HepG2 (cell line): ENCODE data around the gene CPVL. TPM values are rescaled to one million over a fixed set of nuclear protein-coding genes. Genes with fewer than 3 reads are reported as not detected.

Experiments
- ATAD3A ChIP-seq: sonication (generic); formaldehyde crosslinking; IDR thresholded peaks from 2 replicates; pipeline ENCODE4 v1.4.0; 2020; ENCODE audit warnings: missing genetic modification reagents
- BRCA1 ChIP-seq: sonication (generic); formaldehyde crosslinking; IDR thresholded peaks from 2 replicates; pipeline ENCODE4 v1.4.0; 2020; ENCODE audit warnings: missing genetic modification reagents
- CHCHD3 ChIP-seq: sonication (generic); formaldehyde crosslinking; IDR thresholded peaks from 2 replicates; pipeline ENCODE4 v1.8.0; 2022; ENCODE audit warnings: mild to moderate bottlenecking, missing genetic modification reagents, moderate library complexity
- DR1 ChIP-seq: sonication (generic); formaldehyde crosslinking; IDR thresholded peaks from 2 replicates; pipeline ENCODE4 v1.8.0; 2021; ENCODE audit warnings: mild to moderate bottlenecking, missing genetic modification reagents, inconsistent platforms
- ETV6 ChIP-seq: sonication (generic); formaldehyde crosslinking; conservative IDR thresholded peaks from 2 replicates; pipeline ENCODE4 v1.4.0; 2020; ENCODE audit warnings: missing genetic modification reagents
- GLI4 ChIP-seq: sonication (generic); formaldehyde crosslinking; IDR thresholded peaks from 2 replicates; pipeline ENCODE4 v1.5.1; 2020; ENCODE audit warnings: missing genetic modification reagents, mild to moderate bottlenecking, moderate library complexity, borderline replicate concordance
- GTF3A ChIP-seq: sonication (generic); formaldehyde crosslinking; conservative IDR thresholded peaks from 2 replicates; pipeline ENCODE4 v1.4.0; 2020; ENCODE audit warnings: mild to moderate bottlenecking, missing genetic modification reagents
- RFX5 ChIP-seq: IDR thresholded peaks from 2 replicates; pipeline ENCODE4 v1.6.1; 2011; ENCODE audit warnings: low read depth, low read length, improper control_type of control experiment
- U2AF1 ChIP-seq: fragments of 200-400 bp; formaldehyde crosslinking; optimal IDR thresholded peaks from 2 replicates; pipeline ENCODE3; 2017; ENCODE audit warnings: mild to moderate bottlenecking, low read depth, low read length
- ZBTB8A ChIP-seq: sonication (generic); formaldehyde crosslinking; IDR thresholded peaks from 2 replicates; pipeline ENCODE4 v1.4.0; 2020; ENCODE audit warnings: mild to moderate bottlenecking, low read depth, missing genetic modification reagents, borderline replicate concordance
- ZFY ChIP-seq: sonication (generic); formaldehyde crosslinking; IDR thresholded peaks from 2 replicates; pipeline ENCODE4 v1.4.0; 2020; ENCODE audit warnings: missing genetic modification reagents
- ZNF317 ChIP-seq: sonication (generic); formaldehyde crosslinking; IDR thresholded peaks from 2 replicates; pipeline ENCODE4 v1.5.0; 2020; ENCODE audit warnings: mild to moderate bottlenecking, missing genetic modification reagents
- ZNF446 ChIP-seq: sonication (generic); formaldehyde crosslinking; IDR thresholded peaks from 2 replicates; pipeline ENCODE4 v1.5.0; 2020; ENCODE audit warnings: mild to moderate bottlenecking, missing genetic modification reagents
- ZNF572 ChIP-seq: sonication (generic); formaldehyde crosslinking; IDR thresholded peaks from 2 replicates; pipeline ENCODE4 v1.5.1; 2020; ENCODE audit warnings: mild to moderate bottlenecking, missing genetic modification reagents
- polyA plus RNA-seq, 8 experiments: library from polyadenylated mRNA; depleted of rRNA in 3 of 8; stranded (reverse) in 7 of 8; unstranded in 1 of 8; fragments of >200 nt; fragmentation: Illumina TruSeq in 4 of 8; extraction: Trizol in 4 of 8; gene quantifications; 2 replicates each; pipeline versions ENCODE4 v1.2.1 to v1.2.3, GENCODE V29; 2011 to 2016; ENCODE audit warnings: low read depth in 4 of 8, missing spikeins in 1 of 8, mixed read lengths in 1 of 8; ENCODE audit not compliant: insufficient read depth in 1 of 8
- total RNA-seq, 5 experiments: library from RNA; depleted of rRNA; stranded (reverse); fragments of >200 nt; fragmentation: Illumina TruSeq; extraction: Trizol; gene quantifications; 2 replicates each; pipeline ENCODE4 v1.2.3, GENCODE V29; 2016; ENCODE audit warnings: low read depth in 1 of 5
- TF ChIP-seq, protein P1 (sequence below): fragments of 450-650 bp; IDR thresholded peaks from 2 replicates; pipeline ENCODE4 v1.6.1; 2016
- TF ChIP-seq, protein P2 (sequence below): sonication (generic); formaldehyde crosslinking; IDR thresholded peaks from 2 replicates; pipeline ENCODE4 v1.5.1; 2020; ENCODE audit warnings: missing genetic modification reagents, mild to moderate bottlenecking, borderline replicate concordance
- TF ChIP-seq, protein P3 (sequence below): sonication (generic); formaldehyde crosslinking; IDR thresholded peaks from 2 replicates; pipeline ENCODE4 v1.9.0; 2021; ENCODE audit warnings: missing genetic modification reagents, borderline replicate concordance
- TF ChIP-seq, protein P4 (sequence below): sonication (generic); formaldehyde crosslinking; IDR thresholded peaks from 2 replicates; pipeline ENCODE4 v1.4.0; 2020; ENCODE audit warnings: missing genetic modification reagents
- TF ChIP-seq, protein P5 (sequence below): IDR thresholded peaks from 2 replicates; pipeline ENCODE4 v1.6.1; 2016; ENCODE audit warnings: missing genetic modification reagents, missing compliant biosample characterization
- TF ChIP-seq, protein P6 (sequence below): sonication (generic); formaldehyde crosslinking; IDR thresholded peaks from 2 replicates; pipeline ENCODE4 v1.8.0; 2022; ENCODE audit warnings: mild to moderate bottlenecking, missing genetic modification reagents, moderate library complexity

The CPVL gene
- total and polyA plus RNA-seq, 2 of the 13 experiments (the other 11 are each of a cell fraction or from before 2014, with no cell fraction given) = 59.2 to 294 TPM

DNA sequence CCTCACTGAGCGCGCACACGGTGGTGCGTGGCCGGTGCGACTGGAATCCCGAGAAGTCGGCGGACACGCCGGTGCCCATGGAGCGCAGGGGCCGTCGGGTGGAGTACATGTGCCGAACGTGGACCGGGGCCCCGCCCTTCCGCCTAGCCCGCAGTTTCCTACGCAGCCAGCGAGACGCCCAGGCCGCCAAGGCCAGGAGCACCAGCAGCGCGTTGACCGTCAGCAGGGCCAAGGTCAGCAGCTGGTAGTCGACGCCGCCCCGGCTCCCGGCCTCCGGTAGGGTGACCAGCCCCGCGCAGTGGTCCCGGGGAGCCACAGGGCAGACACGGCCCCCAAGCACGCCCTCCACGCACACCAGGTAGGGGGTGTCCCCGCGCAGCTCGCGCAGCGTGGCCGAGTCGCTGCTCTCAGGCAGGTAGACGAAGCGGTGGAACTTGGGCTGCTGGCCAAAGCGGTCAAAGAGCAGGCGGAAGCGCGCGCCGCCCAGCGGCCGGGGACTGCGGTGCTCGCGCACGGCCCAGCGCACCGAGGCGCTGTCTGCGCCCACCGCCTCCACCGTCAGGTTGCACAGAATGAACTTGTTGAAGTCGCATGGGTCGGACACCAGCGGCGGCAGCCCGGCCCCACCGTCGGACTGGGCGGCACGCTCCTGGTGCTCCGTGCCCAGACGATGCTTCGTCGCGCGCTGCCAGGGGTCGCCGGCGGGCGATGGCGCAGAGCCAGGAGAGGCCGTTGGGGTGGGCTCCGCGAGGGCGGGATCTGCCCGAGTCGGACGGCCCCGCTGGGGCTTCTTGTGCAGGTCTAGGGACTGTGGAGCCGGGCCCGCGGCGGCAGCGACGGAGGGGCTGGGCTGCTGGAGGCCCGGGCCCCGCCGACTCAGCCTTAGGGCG, 190.4 kb downstream of the CPVL start (continued):
- TF ChIP-seq, protein P1, sequence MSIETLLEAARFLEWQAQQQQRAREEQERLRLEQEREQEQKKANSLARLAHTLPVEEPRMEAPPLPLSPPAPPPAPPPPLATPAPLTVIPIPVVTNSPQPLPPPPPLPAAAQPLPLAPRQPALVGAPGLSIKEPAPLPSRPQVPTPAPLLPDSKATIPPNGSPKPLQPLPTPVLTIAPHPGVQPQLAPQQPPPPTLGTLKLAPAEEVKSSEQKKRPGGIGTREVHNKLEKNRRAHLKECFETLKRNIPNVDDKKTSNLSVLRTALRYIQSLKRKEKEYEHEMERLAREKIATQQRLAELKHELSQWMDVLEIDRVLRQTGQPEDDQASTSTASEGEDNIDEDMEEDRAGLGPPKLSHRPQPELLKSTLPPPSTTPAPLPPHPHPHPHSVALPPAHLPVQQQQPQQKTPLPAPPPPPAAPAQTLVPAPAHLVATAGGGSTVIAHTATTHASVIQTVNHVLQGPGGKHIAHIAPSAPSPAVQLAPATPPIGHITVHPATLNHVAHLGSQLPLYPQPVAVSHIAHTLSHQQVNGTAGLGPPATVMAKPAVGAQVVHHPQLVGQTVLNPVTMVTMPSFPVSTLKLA = no peak
- no peak for TF ChIP-seq U2AF1
- TF ChIP-seq, protein P2, sequence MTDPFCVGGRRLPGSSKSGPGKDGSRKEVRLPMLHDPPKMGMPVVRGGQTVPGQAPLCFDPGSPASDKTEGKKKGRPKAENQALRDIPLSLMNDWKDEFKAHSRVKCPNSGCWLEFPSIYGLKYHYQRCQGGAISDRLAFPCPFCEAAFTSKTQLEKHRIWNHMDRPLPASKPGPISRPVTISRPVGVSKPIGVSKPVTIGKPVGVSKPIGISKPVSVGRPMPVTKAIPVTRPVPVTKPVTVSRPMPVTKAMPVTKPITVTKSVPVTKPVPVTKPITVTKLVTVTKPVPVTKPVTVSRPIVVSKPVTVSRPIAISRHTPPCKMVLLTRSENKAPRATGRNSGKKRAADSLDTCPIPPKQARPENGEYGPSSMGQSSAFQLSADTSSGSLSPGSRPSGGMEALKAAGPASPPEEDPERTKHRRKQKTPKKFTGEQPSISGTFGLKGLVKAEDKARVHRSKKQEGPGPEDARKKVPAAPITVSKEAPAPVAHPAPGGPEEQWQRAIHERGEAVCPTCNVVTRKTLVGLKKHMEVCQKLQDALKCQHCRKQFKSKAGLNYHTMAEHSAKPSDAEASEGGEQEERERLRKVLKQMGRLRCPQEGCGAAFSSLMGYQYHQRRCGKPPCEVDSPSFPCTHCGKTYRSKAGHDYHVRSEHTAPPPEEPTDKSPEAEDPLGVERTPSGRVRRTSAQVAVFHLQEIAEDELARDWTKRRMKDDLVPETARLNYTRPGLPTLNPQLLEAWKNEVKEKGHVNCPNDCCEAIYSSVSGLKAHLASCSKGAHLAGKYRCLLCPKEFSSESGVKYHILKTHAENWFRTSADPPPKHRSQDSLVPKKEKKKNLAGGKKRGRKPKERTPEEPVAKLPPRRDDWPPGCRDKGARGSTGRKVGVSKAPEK (CRISPR knock-in tag) = peak; percentile 63; the same call in 1 of the 2 replicates
- TF ChIP-seq ZFY (CRISPR knock-in tag) = peak; percentile 92
- TF ChIP-seq, protein P3, sequence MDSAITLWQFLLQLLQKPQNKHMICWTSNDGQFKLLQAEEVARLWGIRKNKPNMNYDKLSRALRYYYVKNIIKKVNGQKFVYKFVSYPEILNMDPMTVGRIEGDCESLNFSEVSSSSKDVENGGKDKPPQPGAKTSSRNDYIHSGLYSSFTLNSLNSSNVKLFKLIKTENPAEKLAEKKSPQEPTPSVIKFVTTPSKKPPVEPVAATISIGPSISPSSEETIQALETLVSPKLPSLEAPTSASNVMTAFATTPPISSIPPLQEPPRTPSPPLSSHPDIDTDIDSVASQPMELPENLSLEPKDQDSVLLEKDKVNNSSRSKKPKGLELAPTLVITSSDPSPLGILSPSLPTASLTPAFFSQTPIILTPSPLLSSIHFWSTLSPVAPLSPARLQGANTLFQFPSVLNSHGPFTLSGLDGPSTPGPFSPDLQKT = no peak; the same call in 1 of the 2 replicates
- TF ChIP-seq ZBTB8A (CRISPR knock-in tag) = no peak
- no peak for TF ChIP-seq RFX5
- TF ChIP-seq CHCHD3 (CRISPR knock-in tag) = peak; percentile 85
- TF ChIP-seq GLI4 (CRISPR knock-in tag) = 0 out of 2 replicates have a peak, but pooled peaks have one; percentile 58
- TF ChIP-seq GTF3A (CRISPR knock-in tag) = 0 out of 2 replicates have a peak, but pooled peaks have one; percentile 81
- peak; percentile 88 for TF ChIP-seq ZNF446
- TF ChIP-seq, protein P4, sequence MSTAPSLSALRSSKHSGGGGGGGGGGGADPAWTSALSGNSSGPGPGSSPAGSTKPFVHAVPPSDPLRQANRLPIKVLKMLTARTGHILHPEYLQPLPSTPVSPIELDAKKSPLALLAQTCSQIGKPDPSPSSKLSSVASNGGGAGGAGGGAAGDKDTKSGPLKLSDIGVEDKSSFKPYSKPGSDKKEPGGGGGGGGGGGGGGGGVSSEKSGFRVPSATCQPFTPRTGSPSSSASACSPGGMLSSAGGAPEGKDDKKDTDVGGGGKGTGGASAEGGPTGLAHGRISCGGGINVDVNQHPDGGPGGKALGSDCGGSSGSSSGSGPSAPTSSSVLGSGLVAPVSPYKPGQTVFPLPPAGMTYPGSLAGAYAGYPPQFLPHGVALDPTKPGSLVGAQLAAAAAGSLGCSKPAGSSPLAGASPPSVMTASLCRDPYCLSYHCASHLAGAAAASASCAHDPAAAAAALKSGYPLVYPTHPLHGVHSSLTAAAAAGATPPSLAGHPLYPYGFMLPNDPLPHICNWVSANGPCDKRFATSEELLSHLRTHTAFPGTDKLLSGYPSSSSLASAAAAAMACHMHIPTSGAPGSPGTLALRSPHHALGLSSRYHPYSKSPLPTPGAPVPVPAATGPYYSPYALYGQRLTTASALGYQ (CRISPR knock-in tag) = peak; percentile 71; the same call in 1 of the 2 replicates
- TF ChIP-seq ETV6 = peak; percentile 57; the same call in 1 of the 2 replicates
- no peak for TF ChIP-seq ATAD3A (CRISPR knock-in tag)
- TF ChIP-seq DR1 = peak; percentile 58
- 0 out of 2 replicates have a peak, but pooled peaks have one; percentile 66 for TF ChIP-seq ZNF572 (CRISPR knock-in tag)
- TF ChIP-seq, protein P5, sequence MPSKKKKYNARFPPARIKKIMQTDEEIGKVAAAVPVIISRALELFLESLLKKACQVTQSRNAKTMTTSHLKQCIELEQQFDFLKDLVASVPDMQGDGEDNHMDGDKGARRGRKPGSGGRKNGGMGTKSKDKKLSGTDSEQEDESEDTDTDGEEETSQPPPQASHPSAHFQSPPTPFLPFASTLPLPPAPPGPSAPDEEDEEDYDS (CRISPR knock-in tag) = no peak; the same call in 1 of the 2 replicates
- TF ChIP-seq, protein P6, sequence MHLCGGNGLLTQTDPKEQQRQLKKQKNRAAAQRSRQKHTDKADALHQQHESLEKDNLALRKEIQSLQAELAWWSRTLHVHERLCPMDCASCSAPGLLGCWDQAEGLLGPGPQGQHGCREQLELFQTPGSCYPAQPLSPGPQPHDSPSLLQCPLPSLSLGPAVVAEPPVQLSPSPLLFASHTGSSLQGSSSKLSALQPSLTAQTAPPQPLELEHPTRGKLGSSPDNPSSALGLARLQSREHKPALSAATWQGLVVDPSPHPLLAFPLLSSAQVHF (CRISPR knock-in tag) = peak; percentile 97
- peak; percentile 94; the same call in 1 of the 2 replicates for TF ChIP-seq BRCA1 (CRISPR knock-in tag)
- TF ChIP-seq ZNF317 = peak; percentile 78
